COLO829 (cell line): Measurements from ENCODE around the gene FHIT.
"Not testable (repeated sequence)": the region's sequence is repeated elsewhere in the genome, so short reads cannot be mapped to it uniquely, and the experiment has no call there.

Experiments used
- DNase-seq: peaks from one replicate; pipeline ENCODE4 v3.0.0; 2012; ENCODE audit warnings: low spot score

The FHIT gene

DNA sequence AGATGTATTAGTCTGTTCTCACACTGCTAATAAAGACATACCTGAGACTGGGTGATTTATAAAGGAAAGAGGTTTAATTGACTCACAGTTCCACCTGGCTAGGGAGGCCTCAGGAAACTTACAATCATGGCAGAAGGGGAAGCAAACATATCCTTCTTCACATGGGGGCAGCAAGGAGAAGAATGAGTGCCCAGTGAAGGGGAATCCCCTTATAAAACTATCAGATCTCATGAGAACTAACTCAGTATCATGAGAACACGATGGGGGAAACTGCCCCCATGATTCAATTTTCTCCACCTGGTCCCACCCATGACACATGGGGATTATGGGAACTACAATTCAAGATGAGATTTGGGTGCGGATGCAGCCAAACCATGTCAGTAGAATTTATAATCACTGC, 1316.7 kb downstream of the FHIT start:
- DNase-seq: not testable (repeated sequence)

GRCh38 chr3:59930170-59930569, 1321.1 kb downstream of the FHIT start:
- no peak for DNase-seq

DNA sequence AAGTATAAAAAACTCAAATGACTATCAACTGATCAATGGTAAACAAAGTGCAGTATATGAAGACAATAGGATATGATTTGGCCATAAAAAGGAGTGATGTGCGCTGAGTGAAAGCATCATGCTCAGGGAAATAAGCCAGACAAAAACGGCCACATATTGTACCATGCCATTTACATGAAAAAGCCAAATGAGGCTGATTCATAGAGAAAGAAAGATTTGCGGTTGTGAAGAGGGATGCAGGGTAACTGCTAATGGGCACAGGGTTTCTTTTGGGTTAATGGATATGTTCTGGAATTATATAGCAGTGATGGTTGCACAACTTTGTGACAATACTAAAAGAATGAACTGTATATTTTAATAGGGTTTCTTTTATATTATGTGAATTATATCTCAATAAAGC, 1324.2 kb downstream of the FHIT start:
- no peak for DNase-seq

- no peak for DNase-seq
Measured at GRCh38 chr3:59925946-59926345, 1325.3 kb downstream of the FHIT start.

DNA sequence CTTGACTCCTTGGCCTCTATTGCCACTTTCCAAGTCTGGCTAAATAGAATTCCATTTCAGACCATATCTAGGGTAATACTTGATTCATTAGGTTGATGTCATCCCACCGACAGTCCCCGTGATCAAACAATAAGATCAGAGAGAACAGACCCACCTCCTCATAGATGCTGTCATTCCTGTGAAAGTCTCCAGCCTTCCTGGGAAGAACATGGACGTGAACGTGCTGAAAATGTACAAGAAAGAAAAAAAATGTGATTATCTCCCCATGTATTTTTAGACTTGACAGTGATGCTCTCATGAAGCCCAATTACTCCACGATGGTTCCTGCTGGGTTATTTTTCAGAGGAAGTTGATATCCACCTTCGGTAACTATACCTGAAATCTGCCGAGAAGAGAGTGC, 1329.1 kb downstream of the FHIT start:
- no peak for DNase-seq

- no peak for DNase-seq
Measured at GRCh38 chr3:59920822-59921221, 1330.4 kb downstream of the FHIT start.

- DNase-seq: no peak
Measured at GRCh38 chr3:59919586-59919985, 1331.7 kb downstream of the FHIT start.

DNA sequence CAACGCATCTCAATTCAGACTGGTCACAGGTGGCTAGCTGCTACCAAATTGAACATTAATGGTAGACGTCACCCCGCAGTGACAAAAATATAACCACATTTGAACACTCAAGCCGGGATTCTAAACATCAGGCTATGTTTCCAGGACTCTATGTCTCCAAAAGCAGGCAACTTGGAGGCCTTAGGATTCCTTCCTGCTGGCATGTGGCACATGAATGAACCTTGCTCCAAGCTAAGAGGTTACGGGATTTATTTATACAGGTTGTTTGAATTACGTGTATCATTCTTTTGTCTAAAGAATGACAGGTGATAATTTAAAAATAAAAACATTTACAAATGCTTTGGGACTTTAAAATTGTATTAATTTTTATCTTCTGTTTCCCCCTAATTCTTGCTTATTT, 1337.0 kb downstream of the FHIT start:
- DNase-seq: no peak

DNA sequence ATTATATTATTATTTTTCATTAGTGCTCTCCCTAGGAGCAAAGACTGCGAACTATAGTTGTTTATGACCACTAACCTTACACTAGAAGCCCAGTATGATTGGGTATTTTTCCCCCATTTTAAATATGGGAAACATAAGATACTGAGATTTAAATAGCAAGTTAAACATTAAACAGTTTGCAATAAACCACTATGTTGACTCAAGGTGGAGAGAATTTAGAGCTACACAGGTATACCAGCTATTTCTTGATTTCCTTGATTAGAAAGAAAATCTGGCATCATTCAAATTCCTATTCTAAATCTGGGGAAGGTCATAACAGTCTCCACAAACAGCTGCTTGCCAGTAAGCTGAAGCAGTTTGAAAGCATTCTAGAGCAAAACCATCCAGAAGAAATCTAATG, 1337.6 kb downstream of the FHIT start:
- DNase-seq: no peak

GRCh38 chr3:59908701-59909100, 1342.6 kb downstream of the FHIT start:
- DNase-seq: no peak

DNA sequence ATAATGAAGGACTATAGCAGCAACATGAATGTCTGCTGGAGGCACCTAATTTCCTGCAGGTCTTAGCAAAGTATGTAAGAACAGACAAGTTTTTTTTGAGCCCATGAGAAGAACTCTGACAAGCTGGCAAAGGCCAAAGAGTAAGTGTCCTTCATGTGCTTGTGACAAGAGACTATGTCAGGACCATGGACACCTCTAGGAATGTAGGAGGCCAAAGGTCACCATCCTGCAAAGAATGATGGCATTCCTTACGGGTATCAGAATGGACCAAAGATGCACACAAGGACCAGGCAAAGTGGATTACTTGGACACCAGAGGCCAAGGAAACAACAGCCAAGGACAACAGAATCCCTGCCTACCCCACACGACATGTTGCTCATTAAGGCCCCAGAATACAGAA, 1343.0 kb downstream of the FHIT start:
- DNase-seq: no peak

DNA sequence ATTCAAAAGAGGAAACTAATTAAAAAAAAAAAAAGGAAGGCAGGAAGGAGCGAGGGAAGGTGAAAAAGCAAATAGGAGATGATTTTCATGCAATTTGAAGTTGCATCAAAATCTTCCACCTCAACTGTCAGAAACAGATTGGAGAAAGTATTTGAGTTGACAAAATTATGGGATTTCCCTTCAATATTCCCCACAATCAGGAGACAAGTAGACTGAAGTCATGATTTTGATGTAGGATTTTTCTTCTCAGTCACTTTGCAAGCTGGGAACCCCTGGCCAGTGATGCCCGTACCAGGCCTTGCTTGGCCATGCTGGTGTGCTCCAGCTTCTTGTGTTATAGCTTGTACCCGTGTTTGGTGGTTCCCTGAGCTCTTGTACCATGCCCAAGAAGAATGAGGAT, 1347.0 kb downstream of the FHIT start:
- DNase-seq: no peak

DNA sequence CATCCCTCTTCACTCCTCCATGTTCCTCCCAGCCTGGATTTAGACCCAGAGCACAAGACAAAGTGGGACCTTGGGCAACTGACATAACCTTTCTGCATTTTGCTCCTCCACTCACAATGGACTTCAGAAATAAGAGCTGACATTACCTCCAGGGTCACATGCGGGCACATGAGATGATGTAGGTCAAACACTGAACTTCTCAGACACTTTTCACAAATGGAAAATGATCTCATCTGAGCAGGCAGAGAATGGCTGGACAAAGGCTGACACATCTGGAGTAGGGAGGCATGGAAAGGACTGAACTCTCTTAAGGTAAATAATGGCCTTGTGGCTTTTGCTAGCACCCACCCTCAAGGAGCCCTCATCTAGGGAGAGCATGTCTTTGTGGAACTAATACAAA, 1352.2 kb downstream of the FHIT start:
- DNase-seq: no peak

- DNase-seq: no peak
Measured at GRCh38 chr3:59895972-59896371, 1355.3 kb downstream of the FHIT start.

DNA sequence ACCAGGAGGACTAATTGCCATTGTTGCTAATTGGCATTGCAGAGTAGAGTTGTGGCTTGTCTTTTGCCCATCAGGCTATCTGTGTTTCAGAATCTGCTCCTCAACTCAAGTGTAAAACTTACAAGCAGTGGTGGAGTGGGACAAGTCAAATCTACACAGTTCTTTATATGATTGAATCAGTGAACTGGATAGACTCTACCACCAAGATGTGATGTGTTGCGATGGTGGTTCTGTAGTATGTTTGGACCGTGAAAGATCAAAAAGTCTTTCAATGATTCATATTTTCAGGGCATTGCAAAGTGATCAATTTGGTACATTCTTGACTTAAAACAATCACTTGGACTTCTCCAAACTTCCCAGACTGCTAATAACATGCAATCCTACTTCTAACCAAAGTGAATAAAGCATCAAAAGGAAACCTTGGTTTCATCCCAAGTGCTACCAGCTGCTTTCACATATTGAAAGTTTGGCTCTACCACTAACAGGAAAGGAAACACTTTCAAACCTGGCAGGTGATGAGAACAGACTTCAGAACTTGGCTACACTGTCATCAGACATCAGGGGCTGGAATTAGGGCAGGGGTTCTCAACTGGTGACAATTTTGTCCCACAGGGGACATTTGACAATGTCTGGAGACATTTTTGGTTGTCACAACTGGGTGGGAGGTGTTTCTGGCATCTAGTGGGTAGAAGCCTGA, 1356.7 kb downstream of the FHIT start:
- no peak for DNase-seq

GRCh38 chr3:59890639-59891038, 1360.6 kb downstream of the FHIT start:
- DNase-seq: no peak

- no peak for DNase-seq
Measured at GRCh38 chr3:59886790-59887189, 1364.5 kb downstream of the FHIT start.

DNA sequence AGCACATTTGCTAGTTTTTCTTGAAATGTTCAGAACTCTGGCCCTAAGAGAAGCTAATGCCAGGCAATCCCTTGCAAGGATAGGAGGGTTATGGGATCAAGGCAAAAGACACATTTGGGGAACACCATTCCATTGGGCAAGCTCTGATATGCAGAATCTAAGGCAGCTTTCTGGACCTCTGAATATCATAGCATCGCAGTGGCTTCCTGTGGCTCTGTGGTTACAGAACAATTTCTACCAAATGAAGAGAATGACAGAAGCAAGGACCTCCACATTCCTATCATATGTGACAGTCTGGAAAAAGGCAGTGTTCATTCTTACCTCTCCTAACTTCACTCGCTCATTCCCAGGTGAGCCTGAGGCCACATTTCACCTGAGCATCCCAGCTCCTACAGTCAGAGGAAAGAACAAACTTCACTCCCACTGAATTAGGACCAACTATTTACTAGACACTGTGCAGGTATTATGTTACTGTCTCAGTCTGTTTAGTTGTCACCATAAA, 1365.3 kb downstream of the FHIT start:
- DNase-seq: no peak

GRCh38 chr3:59885101-59885500, 1366.2 kb downstream of the FHIT start:
- no peak for DNase-seq

DNA sequence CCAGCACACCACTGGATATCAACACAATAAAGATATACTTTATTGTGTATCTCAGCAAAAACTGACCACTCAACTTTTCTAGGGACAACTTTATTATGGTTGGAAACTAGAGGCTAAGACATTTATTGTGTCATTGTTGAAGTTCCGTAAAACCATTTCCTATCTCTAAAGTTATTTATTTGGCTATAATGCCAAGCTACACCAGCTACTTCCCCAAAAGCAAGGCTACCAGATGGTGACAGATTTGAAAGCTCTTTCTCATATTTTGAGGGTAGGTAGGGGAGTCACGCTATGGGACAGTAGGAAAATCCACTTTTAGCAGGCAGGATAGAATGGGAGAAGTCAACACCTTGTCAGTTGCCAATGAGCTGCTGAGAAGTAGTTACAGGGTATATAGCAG, 1366.8 kb downstream of the FHIT start:
- no peak for DNase-seq

GRCh38 chr3:59882746-59883145, 1368.5 kb downstream of the FHIT start:
- no peak for DNase-seq

GRCh38 chr3:59880717-59881116, 1370.5 kb downstream of the FHIT start:
- no peak for DNase-seq

GRCh38 chr3:59879031-59879581, 1372.1 kb downstream of the FHIT start:
- no peak for DNase-seq

GRCh38 chr3:59878038-59878427, 1373.2 kb downstream of the FHIT start:
- DNase-seq: no peak
